Lung (tissue), 12 donors: Measurements from ENCODE around the gene ASB1. TPM values are rescaled to one million over a fixed set of nuclear protein-coding genes. Genes with fewer than 3 reads are reported as not detected.

Experiments
- ATAC-seq: fragments of 200-7000 bp; cut with Tn5 transposase; one replicate; pipeline ENCODE4 v1.9.1; 2020; ENCODE audit warnings: moderate number of reproducible peaks; ENCODE audit not compliant: insufficient read depth, low FRiP score
- DNase-seq, 3 donors: peaks; one replicate each; pipeline ENCODE4 v3.0.0-alpha.2; 2013 to 2017
- H3K27ac ChIP-seq, 2 donors: one replicate each; pipeline ENCODE4 v1.5.1; 2013; ENCODE audit warnings: mild to moderate bottlenecking in 2 of 2, moderate library complexity in 2 of 2, control low read depth in 1 of 2, inconsistent platforms in 1 of 2, low read depth in 1 of 2, low read length in 1 of 2
- H3K27me3 ChIP-seq, 3 donors: one replicate each; pipeline ENCODE4 v1.5.1; 2013; ENCODE audit warnings: low read length in 2 of 3; ENCODE audit not compliant: control insufficient read depth in 3 of 3, insufficient read depth in 3 of 3
- H3K36me3 ChIP-seq, 4 donors: one replicate each; pipeline ENCODE4 v1.5.1; 2013; ENCODE audit warnings: low read length in 4 of 4, mild to moderate bottlenecking in 1 of 4, moderate library complexity in 1 of 4; ENCODE audit not compliant: control insufficient read depth in 4 of 4, insufficient read depth in 4 of 4
- H3K4me1 ChIP-seq, 5 donors: one replicate each; pipeline ENCODE4 v1.5.1; 2013; ENCODE audit warnings: low read length in 5 of 5, mild to moderate bottlenecking in 2 of 5, moderate library complexity in 1 of 5; ENCODE audit not compliant: control insufficient read depth in 5 of 5, insufficient read depth in 5 of 5
- H3K4me3 ChIP-seq: one replicate; pipeline ENCODE4 v1.5.1; 2013; ENCODE audit warnings: mild to moderate bottlenecking, control low read depth, moderate library complexity
- H3K9ac ChIP-seq, 2 donors: one replicate each; pipeline ENCODE4 v1.5.1; 2013; ENCODE audit warnings: low read length in 2 of 2, control low read depth in 1 of 2; ENCODE audit not compliant: insufficient read depth in 1 of 2
- H3K9me3 ChIP-seq, 4 donors: one replicate each; pipeline ENCODE4 v1.5.1; 2013; ENCODE audit warnings: low read length in 3 of 4, mild to moderate bottlenecking in 1 of 4, moderate library complexity in 1 of 4; ENCODE audit not compliant: control insufficient read depth in 4 of 4, insufficient read depth in 3 of 4
- WGBS, 2 donors: extraction: QIAGEN DNeasy Blood & Tissue Kit; methylation state at CpG; one replicate each; pipeline ENCODE4 v1.1.7; 2013; 5-methylcytosine and 5-hydroxymethylcytosine counted together
- polyA plus RNA-seq, 2 donors: library from polyadenylated mRNA; stranded (reverse); fragments of 200-250 nt; gene quantifications; one replicate each; pipeline ENCODE4 v1.2.1, GENCODE V29; 2013
- total RNA-seq, 2 donors: library from RNA; depleted of rRNA in 1 of 2; stranded (reverse); fragments of >200 nt in 1 of 2; gene quantifications; one replicate each; pipeline ENCODE4 v1.2.1, GENCODE V29; 2014 to 2021
- TF ChIP-seq, protein P1 (sequence below): IDR thresholded peaks from 2 replicates; pipeline ENCODE4 v1.5.1; 2012; ENCODE audit warnings: mild to moderate bottlenecking; ENCODE audit errors: control extremely low read depth, extremely low read depth
- donor health status: control.
- donor health status: control.
- donor health status: Bipolar disorder and iron deficiency.
- donor health status: healthy.
- donor health status: DM: yes; HTN: yes; CAD: no.

ASB1 gene
- total and polyA plus RNA-seq, 4 donors = 17.7 to 34.9 (median 20.6) TPM

DNA sequence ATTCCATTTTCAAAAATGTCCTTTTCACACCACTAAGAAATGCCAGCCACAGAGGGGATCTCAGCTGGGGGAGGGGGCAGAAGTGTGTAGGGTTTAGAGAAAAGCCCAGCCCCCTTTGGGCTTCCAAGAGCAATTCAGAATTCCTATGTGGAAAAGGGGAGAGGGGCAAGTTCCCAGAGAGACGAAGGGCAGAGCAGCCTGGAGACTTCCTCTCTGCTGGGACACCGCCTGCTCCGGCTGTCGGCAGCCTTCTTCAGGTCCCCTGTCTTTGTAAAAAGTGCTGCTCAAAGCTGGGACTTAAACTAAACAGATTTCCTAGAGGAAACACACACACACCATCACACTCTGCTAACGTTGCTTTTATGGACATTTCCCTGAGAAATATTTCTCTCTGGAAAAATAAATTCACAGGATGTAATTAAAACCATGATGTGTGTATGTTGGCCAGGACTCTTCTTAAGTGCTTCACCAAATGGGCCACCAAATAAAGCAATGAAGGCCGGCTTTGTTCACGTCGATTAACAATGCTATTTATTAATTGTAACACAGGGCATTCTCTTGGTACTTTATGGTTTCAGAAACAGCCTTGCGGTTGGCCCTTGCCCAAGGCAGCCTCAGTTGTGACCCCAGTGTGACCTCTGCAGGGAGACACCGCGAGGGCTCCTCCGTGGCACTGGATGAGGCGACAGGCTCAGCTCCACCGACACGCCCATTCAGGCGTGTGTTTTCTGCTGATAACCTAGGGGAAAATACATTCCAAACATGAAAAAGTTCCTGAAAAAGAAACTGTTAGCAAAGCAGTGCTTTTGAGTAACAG lies 5.6 kb upstream of the ASB1 start:
- no peaks in the 10 kb centered on the region for H3K27me3 ChIP-seq
- H3K4me1 ChIP-seq = peaks cover 0 to 28% (median 6%) of the 10 kb centered on the region in 5 donors
- ATAC-seq (no peak), DNase-seq (peak; percentile 36 to 50 (median 49))
- TF ChIP-seq, protein P1, sequence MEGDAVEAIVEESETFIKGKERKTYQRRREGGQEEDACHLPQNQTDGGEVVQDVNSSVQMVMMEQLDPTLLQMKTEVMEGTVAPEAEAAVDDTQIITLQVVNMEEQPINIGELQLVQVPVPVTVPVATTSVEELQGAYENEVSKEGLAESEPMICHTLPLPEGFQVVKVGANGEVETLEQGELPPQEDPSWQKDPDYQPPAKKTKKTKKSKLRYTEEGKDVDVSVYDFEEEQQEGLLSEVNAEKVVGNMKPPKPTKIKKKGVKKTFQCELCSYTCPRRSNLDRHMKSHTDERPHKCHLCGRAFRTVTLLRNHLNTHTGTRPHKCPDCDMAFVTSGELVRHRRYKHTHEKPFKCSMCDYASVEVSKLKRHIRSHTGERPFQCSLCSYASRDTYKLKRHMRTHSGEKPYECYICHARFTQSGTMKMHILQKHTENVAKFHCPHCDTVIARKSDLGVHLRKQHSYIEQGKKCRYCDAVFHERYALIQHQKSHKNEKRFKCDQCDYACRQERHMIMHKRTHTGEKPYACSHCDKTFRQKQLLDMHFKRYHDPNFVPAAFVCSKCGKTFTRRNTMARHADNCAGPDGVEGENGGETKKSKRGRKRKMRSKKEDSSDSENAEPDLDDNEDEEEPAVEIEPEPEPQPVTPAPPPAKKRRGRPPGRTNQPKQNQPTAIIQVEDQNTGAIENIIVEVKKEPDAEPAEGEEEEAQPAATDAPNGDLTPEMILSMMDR = no peak
- no peaks in the 10 kb centered on the region for H3K36me3 ChIP-seq
- 61 to 69% methylated on average over 16 of the region's 16 CpGs for WGBS, 2 donors
- no peak overlapping the region for H3K27ac ChIP-seq
- peak overlapping the region in 1 of 2 donors; percentile 3 for H3K9ac ChIP-seq
- H3K9me3 ChIP-seq = no peaks in the 10 kb centered on the region
- H3K4me3 ChIP-seq = no peak overlapping the region

DNA sequence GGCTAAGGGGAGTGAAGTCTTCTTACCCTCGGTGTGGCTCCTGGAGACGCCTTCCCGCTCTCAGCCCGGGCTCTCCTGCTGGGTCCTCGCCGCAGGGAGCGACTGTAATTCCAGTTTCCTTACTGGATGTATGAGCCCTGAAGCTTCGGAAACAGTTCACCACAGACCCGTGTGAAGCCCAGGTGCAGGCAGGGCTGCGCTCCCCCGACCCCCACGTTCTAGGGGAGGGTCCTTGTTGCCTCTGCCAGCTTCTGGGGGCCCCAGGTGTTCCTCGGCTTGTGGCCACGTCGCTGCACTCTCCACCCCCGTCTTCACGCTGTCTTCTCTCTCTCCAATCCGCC lies 5.1 kb upstream of the ASB1 start:
- Histone ChIP-seq H3K4me3 (no peak overlapping the region), H3K27ac (no peak overlapping the region), H3K27me3 (no peaks in the 10 kb centered on the region), H3K9me3 (no peaks in the 10 kb centered on the region), H3K9ac (no peak overlapping the region), H3K4me1 (peaks cover 0 to 29% (median 6%) of the 10 kb centered on the region in 5 donors), H3K36me3 (peaks cover 0 to 3% (median 0%) of the 10 kb centered on the region in 4 donors)
- 84 to 90% methylated on average over 18 of the region's 18 CpGs for WGBS, 2 donors
- DNase-seq (no peak), ATAC-seq (no peak)
- TF ChIP-seq, protein P1 = no peak

DNA sequence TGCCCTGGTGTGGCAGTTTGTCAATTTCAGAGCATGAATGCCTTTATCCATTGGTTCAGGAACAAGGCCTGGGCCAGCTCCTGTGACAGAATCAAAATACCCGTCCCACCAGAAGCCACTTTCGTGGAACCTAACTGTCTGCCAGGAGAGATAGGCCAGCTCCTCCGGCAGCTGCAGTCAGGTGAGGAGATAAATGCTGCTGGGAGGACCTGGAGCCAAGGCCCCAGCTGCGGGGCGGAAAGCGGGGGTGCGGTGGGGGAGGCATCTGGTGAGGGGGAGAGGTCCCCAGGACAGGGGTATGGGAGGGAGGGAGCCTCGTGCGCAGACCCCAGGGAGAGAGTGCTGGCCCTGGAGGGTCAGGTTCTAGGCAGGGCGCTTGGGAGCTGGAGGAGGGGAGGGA lies 4.4 kb upstream of the ASB1 start:
- ATAC-seq (no peak), DNase-seq (no peak)
- peaks cover 0 to 3% (median 0%) of the 10 kb centered on the region in 4 donors for H3K36me3 ChIP-seq
- TF ChIP-seq, protein P1 = no peak
- H3K4me1 ChIP-seq = peaks cover 0 to 29% (median 6%) of the 10 kb centered on the region in 5 donors
- no peaks in the 10 kb centered on the region for H3K27me3 ChIP-seq
- no peaks in the 10 kb centered on the region for H3K9me3 ChIP-seq
- no peak overlapping the region for H3K27ac ChIP-seq
- 94 to 96% methylated on average over 10 of the region's 10 CpGs for WGBS, 2 donors
- H3K9ac ChIP-seq = no peak overlapping the region
- H3K4me3 ChIP-seq = no peak overlapping the region

DNA sequence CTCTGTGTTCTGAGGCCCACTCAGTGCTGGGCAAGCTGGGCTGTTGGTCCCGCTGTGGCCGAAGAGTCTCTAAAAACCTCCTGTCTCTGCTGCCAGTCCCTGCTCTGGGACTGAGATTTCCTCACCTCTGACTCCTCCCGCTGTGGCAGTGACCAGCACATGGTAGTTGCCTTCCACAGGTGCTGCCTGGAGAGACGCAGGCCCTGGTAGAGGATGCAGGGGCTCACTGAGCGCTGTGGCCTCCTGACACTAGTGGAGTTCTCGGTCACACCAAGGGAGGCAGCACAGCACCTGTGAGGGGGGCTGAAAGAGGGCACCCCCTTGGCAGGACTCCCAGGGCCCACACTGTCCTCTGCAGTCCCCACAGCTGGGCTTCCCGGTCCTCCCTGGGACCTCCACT lies 3.8 kb upstream of the ASB1 start:
- Histone ChIP-seq H3K9ac (no peak overlapping the region), H3K4me1 (peaks cover 0 to 34% (median 11%) of the 10 kb centered on the region in 5 donors), H3K27me3 (no peaks in the 10 kb centered on the region), H3K4me3 (no peak overlapping the region), H3K9me3 (no peaks in the 10 kb centered on the region), H3K36me3 (peaks cover 0 to 3% (median 0%) of the 10 kb centered on the region in 4 donors), H3K27ac (no peak overlapping the region)
- no peak for DNase-seq
- WGBS, 2 donors = 93% methylated on average over 7 of the region's 7 CpGs
- TF ChIP-seq, protein P1 = no peak
- no peak for ATAC-seq
